SK-N-MC (cell line): ENCODE data around the gene CNOT11.

ENCODE experiments used
- EZH2 ChIP-seq: fragments of 200-600 bp; sonication (generic); IDR thresholded peaks from one replicate; pipeline ENCODE4 v1.6.1; 2017; ENCODE audit warnings: antibody characterized with exemption
- POLR2AphosphoS5 ChIP-seq: IDR thresholded peaks from 2 replicates; pipeline ENCODE4 v1.6.1; 2012; ENCODE audit warnings: mild to moderate bottlenecking, low read depth, low read length, borderline replicate concordance

GRCh38 chr2:101307503-101307902 is 54.8 kb downstream of the CNOT11 start:
- no peak for TF ChIP-seq POLR2AphosphoS5
- TF ChIP-seq EZH2, result no peak
